Measurements from ENCODE around the gene GALNT14. TPM values are rescaled to one million over a fixed set of nuclear protein-coding genes. Genes with fewer than 3 reads are reported as not detected.
A peak's percentile ranks its signal among the peaks of the same experiment; 100 is the strongest.
"Not testable (repeated sequence)": the region's sequence is repeated elsewhere in the genome, so short reads cannot be mapped to it uniquely, and the experiment has no call there.

GALNT14 gene
- total RNA-seq, 2 donors from 2014 or later, result 0.59 to 1.2 TPM

DNA sequence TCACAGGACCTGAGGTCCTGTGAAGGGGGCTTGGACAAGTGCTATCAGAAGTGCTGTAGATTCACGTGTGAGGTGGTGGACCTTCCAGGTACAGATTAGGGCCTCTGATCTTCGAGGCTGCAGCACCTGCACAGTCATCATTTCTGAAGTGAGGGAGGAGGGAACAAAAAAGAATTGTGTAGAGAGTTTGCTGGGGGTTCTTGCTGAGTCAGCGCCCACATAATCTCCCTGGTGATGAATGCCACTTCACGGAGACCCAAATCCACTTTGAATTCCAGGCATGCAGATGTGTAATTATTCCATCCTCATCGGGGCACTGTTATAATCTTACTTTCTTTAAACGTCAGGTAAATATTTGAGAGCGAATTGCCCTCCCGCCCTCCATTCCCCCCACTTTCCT lies 202.4 kb downstream of the GALNT14 start:
- DNase-seq (ENCODE audit: low spot score in 2 of 2) (no peak), ATAC-seq (no peak)
- Mint-ChIP-seq H3K9me3 (no peaks in the 10 kb centered on the region), H3K36me3 (no peaks in the 10 kb centered on the region), H3K27ac (no peak overlapping the region)

DNA sequence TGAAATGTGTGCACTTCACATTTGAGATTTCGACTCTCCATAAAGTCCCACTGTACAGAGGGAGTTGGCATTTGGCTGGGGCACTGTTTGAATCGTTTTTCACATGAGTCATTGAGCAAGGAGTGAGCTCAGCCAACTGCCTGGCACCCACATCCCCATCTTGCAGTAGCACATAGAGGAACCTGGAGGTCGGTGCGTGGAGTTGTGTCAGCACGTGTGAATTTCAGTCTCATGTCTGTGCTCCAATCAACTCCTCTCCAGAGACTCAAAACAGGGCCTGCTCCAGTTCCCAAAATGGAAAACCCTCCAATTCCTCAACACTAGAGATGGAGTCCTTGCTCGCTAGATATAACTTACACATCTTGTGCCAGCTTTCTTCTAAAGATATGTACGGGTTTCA lies 204.2 kb downstream of the GALNT14 start:
- Mint-ChIP-seq H3K9me3 (no peaks in the 10 kb centered on the region), H3K27ac (no peak overlapping the region), H3K36me3 (no peaks in the 10 kb centered on the region)
- ATAC-seq (no peak), DNase-seq (ENCODE audit: low spot score in 2 of 2) (no peak)

DNA sequence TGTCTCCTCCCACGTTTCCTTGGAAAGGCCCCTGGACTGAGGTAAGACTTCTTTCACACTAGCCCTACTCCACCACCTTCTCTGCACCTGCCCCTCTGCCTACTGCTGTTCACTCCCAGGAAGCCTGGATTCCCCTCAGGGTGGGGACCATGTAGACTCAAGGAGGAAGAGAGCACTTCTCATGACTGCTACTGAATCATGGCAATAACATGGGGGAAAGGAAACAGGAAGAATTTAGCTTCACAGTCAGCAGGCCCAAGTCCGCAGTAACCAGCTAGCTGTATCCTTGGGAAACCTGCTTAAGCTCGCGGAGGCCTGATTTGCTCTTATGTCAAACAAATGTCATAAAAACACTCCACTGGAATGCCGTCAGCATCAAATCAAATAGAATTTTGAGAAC lies 204.7 kb downstream of the GALNT14 start:
- Mint-ChIP-seq H3K9me3 (no peaks in the 10 kb centered on the region), H3K36me3 (no peaks in the 10 kb centered on the region), H3K27ac (no peak overlapping the region)
- no peak for ATAC-seq
- DNase-seq (ENCODE audit: low spot score in 2 of 2), result no peak

DNA sequence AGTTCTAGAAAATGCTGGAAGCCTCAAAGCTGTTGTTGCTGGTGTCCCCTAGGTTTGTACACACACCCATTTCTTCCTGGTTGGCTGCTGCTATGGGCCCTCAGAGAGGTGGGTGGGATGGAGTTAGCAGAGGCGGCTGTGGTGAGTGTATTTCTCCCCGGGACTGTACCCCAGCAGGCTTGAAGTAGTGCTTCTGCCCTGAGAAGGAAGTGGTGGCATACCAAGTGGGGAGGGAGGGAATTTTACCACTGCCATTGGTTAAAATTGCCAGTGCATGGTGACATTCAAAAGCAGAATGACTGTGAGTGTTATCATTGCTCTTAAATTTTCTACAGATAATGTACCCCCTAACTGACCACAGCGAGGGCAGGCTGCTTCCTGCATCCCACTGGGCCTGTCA lies 205.4 kb downstream of the GALNT14 start:
- DNase-seq (ENCODE audit: low spot score in 2 of 2), result no peak
- no peak overlapping the region for H3K27ac Mint-ChIP-seq
- peak; percentile 41 to 91 for ATAC-seq
- H3K36me3 Mint-ChIP-seq, result no peaks in the 10 kb centered on the region
- no peaks in the 10 kb centered on the region for H3K9me3 Mint-ChIP-seq

DNA sequence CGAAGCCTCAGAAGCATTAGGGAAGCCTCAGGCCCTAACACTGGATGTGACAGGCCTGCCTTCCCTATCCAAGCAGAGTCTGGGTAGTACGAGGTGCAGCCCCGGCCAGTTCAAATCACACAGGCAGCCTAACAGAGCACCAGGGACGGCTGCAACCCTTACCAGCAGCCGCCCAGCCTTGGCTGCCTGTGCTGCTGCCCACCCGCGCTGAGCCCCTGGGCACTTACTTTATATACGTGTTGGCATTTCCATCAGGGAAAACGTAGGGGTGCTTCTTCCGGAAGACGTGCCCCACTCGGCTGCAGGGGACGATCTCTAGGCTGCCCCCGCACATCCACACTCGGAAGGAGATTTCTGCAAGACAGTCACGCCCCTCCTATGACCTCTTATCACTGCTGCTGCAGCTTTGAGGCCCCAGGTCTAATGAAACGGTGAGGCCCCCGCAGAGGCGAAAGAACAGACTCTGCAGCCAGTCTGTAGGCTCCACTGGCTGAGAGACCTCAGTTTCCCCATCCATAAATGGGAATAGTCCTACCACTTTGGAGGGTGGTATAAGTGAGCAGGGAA lies 206.3 kb downstream of the GALNT14 start:
- Mint-ChIP-seq H3K9me3 (no peaks in the 10 kb centered on the region), H3K36me3 (no peaks in the 10 kb centered on the region), H3K27ac (no peak overlapping the region)
- DNase-seq (ENCODE audit: low spot score in 2 of 2), result no peak
- ATAC-seq, result no peak

DNA sequence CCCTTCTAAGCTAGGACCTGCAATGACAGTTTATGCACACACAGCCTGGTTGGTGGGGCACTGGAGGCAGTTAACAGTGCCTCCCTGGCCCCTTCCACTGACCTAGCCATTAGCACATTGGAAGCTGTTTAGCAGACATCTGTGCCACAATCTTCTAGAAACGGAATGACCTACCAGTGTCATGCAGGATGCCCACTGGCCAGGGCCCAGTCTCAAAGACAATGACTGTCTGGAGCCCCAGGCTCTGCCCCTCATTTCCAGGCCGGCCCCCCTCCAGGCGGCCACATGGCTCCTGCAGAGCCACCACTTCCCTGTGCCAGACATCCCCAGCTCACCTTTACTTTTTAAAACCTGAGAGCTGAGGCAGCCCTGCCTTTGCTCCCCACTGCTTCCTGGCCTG lies 207.5 kb downstream of the GALNT14 start:
- ATAC-seq (no peak), DNase-seq (ENCODE audit: low spot score in 2 of 2) (no peak)
- H3K27ac Mint-ChIP-seq, result no peak overlapping the region
- no peaks in the 10 kb centered on the region for H3K9me3 Mint-ChIP-seq
- H3K36me3 Mint-ChIP-seq, result no peaks in the 10 kb centered on the region

DNA sequence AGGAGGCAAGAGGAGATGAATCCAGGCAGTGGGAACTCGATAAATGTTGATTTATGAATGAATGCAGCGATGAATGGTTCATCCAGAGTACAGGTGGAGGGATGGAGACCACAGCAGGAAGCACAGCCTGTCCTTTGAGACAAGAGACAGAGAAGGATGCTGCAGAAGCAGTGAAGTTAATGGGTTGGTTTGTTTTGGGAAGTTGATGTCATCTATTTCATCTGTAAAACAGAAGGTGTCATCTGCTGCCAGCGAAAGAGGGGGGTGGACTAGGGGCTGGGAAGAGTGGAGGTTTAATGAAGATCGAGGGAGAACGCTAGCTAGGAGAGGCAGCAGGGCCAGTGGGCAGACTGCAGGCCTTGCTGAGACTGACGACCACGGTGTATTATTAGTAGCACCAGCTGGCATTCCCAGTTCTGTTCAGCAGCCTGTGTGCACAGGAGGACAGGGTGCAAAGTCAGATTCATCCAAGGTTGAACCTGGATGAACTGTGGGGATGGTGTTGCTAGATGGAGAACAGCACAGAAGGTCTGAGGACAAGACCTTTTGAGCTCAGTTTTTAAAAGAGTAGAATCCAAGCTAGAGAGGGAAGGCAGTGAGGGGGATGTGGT lies 210.7 kb downstream of the GALNT14 start:
- H3K36me3 Mint-ChIP-seq, result no peaks in the 10 kb centered on the region
- H3K9me3 Mint-ChIP-seq, result no peaks in the 10 kb centered on the region
- DNase-seq (ENCODE audit: low spot score in 2 of 2) (no peak), ATAC-seq (no peak)
- H3K27ac Mint-ChIP-seq, result no peak overlapping the region

DNA sequence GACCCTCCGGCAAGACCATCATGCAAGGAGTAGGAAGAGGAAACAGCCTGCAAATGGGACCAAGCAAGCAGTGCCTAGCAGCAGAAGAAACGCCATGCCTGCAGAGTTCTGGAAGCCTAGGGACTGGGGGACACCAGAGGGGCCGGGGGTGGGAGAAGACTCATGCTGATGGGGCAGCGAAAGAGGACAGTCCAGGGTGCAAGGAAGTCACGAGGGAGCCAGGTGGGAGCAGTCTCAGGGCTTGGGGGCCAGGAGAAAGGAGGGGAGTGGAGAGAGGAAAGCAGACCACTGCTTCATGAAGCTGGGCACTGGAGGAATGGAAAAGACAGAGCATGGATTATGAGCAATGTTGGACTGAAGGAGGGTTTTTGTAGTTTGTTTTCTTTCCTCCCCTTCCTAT lies 211.6 kb downstream of the GALNT14 start:
- DNase-seq (ENCODE audit: low spot score in 2 of 2) (no peak), ATAC-seq (no peak)
- Mint-ChIP-seq H3K9me3 (no peaks in the 10 kb centered on the region), H3K36me3 (no peaks in the 10 kb centered on the region), H3K27ac (no peak overlapping the region)

DNA sequence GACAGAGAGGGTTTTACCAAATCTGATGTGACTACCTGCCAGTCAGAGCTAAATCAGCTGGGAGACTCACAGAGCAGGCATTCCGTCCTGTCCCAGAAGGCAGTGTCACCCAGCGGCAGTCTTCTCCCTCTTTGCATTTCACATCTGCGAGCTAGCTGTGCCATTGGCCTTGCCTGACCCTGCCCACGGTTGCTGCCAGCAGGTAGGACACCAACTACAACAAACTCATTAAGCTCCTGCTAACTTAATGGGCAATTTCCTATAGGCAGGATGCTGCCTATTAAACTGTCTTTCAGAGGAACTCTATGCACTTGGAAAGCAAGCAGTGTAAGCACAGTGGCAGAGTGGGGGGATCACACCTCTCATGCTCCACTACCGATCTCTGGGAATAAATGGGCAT lies 214.6 kb downstream of the GALNT14 start:
- DNase-seq (ENCODE audit: low spot score in 2 of 2), result no peak
- no peak for ATAC-seq
- H3K9me3 Mint-ChIP-seq, result no peaks in the 10 kb centered on the region
- no peaks in the 10 kb centered on the region for H3K36me3 Mint-ChIP-seq
- H3K27ac Mint-ChIP-seq, result no peak overlapping the region

DNA sequence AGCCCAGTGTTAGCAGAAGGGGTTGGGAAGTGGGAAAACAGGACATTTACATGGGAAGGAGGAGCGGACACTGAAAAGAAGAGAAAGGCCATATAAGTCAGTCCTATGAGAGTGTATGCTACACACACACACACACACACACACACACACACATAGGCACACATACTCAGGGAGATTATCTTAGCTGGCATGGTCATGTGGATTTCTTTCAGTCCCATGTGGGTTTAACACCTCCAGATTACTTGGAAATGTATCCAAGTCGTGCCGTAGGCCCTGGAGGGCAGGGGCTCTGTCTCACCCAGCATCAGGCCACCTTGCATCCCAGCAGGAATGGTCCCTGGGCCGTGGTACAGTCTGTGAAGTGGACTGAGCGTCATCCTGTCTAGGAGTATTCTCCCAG lies 217.7 kb downstream of the GALNT14 start:
- DNase-seq (ENCODE audit: low spot score in 2 of 2), result no peak
- no peaks in the 10 kb centered on the region for H3K9me3 Mint-ChIP-seq
- H3K36me3 Mint-ChIP-seq, result no peaks in the 10 kb centered on the region
- ATAC-seq, result no peak
- no peak overlapping the region for H3K27ac Mint-ChIP-seq

DNA sequence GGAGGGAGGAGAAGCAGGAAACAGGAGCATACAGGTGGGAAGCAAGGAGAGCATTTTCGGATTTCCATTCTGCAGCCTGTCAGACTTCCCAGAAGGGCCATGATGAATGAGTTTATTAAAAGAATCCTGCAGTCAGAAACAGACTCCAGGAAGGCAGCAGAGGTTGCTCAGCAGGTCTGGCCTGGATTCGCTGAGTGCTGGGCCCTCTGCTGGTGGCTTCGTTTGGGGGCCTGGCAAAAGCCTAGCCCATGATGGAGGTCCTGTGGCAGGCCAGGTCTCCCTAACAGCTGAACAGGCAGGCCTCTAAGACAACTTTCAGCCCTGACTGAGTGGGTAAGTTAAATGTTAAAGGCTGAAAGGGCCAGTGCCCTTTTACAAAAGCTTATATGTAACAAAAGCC lies 222.8 kb downstream of the GALNT14 start:
- Mint-ChIP-seq H3K36me3 (no peaks in the 10 kb centered on the region), H3K9me3 (no peaks in the 10 kb centered on the region), H3K27ac (no peak overlapping the region)
- ATAC-seq (no peak), DNase-seq (ENCODE audit: low spot score in 2 of 2) (no peak)

DNA sequence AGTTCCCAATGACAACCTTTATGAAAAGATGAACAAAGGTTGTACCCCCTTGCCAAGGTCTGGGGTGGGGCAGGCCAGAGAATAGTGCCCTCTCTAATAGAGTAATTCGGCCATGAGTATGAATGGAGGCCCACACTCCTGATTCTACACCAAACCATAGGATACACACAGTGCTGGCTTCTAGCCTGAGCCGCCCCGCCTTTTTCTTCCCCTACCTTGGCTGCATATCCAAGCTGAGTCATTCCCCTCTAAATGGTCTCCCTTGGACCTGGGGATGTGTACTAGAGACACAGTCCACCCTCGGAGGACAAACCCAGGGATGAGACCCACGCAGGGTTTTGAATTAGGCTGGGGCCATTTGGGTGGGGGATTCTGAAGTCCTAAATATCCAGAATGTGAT lies 223.8 kb downstream of the GALNT14 start:
- ATAC-seq (no peak), DNase-seq (ENCODE audit: low spot score in 2 of 2) (no peak)
- Mint-ChIP-seq H3K36me3 (no peaks in the 10 kb centered on the region), H3K27ac (no peak overlapping the region), H3K9me3 (no peaks in the 10 kb centered on the region)

DNA sequence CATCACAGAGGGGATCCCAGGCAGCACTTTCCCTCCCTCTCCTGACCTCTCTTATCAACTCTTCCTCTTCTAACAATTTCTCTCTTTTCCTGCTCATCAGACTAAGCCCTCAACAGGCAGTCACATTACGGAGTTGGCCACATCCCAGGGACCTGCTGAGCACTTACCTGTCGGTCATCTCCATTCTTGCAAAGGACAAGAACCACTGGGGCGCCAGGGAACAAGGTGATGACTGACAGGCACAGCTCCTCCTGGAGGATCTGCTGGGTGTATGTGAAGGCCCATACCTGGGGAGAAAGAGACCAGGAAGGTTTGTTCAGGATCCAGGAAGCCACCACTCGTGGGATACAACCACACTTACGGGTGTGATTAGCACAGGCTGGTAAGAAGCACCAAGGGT lies 226.2 kb downstream of the GALNT14 start:
- H3K27ac Mint-ChIP-seq, result no peak overlapping the region
- no peaks in the 10 kb centered on the region for H3K36me3 Mint-ChIP-seq
- H3K9me3 Mint-ChIP-seq, result no peaks in the 10 kb centered on the region
- DNase-seq (ENCODE audit: low spot score in 2 of 2) (no peak), ATAC-seq (no peak)

DNA sequence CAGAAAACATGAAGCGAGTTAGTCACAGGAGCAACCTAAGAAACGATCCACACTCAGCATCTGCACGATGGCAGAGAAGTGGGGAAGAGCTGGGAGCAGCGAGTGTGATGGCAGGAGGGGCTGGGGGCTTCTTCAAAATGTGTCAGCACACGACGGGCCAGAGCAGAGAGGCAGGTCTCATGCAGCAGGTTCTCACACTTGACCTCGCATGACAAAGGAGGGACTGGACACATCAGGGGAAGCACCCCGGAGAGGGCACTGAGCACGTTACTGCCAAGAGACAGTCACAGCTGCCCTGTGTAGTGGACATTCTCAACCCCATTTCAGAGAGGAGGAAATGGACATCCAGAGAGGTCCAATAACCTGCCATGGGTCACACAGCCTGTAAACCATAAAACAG lies 226.9 kb downstream of the GALNT14 start:
- DNase-seq (ENCODE audit: low spot score in 2 of 2) (no peak), ATAC-seq (no peak)
- Mint-ChIP-seq H3K27ac (no peak overlapping the region), H3K36me3 (no peaks in the 10 kb centered on the region), H3K9me3 (no peaks in the 10 kb centered on the region)

DNA sequence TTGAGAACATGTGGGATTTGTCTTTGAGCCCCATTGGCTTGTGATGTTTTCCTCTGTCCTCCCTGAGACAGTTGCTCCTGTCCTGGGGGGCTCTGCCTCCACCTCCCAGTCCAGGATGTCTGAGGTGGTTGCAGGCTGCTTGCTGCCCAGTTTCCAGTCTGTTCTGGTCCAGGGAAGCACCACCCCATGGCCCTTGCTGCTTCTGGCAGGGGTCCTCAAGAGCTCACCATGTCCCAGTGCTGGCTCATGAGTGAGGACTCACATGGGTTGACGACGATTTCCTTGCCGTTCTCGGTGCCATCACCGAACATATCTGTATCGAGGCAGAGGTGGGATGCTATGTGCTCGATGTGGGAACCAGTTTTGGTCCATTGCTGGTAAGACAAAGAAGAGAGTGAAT lies 227.6 kb downstream of the GALNT14 start:
- ATAC-seq (no peak), DNase-seq (ENCODE audit: low spot score in 2 of 2) (no peak)
- Mint-ChIP-seq H3K9me3 (no peaks in the 10 kb centered on the region), H3K27ac (no peak overlapping the region), H3K36me3 (no peaks in the 10 kb centered on the region)

DNA sequence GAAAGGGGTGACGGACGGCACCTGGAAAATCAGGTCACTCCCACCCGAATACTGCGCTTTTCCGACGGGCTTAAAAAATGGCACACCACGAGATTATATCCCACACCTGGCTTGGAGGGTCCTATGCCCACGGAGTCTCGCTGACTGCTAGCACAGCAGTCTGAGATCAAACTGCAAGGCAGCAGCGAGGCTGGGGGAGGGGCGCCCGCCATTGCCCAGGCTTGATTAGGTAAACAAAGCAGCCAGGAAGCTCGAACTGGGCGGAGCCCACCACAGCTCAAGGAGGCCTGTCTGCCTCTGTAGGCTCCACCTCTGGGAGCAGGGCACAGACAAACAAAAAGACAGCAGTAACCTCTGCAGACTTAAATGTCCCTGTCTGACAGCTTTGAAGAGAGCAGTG lies 233.8 kb downstream of the GALNT14 start:
- not testable (repeated sequence) for H3K9me3 Mint-ChIP-seq; H3K36me3 Mint-ChIP-seq; ATAC-seq; DNase-seq (ENCODE audit: low spot score in 2 of 2); H3K27ac Mint-ChIP-seq

DNA sequence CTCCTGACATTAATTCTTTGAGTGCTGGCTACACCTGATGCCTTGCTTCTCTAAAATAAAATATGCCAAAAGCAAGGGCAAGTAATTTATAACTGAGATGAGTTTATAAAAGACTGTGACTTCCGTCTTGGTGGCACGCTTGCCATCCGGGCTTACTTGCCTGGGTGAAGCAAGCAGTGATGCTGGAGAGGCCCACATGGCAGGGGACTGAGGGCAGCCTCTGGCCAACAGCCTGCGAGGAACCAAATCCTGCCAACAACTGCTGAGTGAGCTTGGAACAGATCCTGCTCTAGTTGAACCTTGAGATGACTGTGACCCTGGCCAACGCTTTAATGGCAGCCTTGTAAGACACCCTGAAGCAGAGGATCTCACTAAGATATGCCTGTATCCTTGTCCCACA lies 234.9 kb downstream of the GALNT14 start:
- H3K36me3 Mint-ChIP-seq, result no peaks in the 10 kb centered on the region
- no peak overlapping the region for H3K27ac Mint-ChIP-seq
- ATAC-seq (no peak), DNase-seq (ENCODE audit: low spot score in 2 of 2) (no peak)
- H3K9me3 Mint-ChIP-seq, result no peaks in the 10 kb centered on the region

DNA sequence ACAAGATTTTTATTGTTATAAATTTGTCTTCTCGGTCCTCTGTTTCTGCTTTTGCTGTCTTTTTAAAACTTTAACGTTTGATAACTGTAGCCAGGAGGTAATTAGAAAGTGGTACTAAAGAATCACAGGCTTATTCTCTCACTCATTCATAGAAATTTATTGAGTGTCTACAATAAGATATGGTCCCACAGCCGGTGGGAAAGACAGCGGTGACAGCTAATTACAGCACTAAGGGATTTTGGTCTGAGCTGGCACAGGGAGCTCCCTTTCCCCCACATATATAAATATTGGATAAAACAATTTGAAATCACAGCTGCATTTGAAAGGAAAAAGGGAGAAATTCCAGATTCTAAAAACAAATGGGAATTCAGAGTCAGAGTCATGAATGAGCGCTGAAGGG lies 237.9 kb downstream of the GALNT14 start:
- ATAC-seq (no peak), DNase-seq (ENCODE audit: low spot score in 2 of 2) (no peak)
- Mint-ChIP-seq H3K9me3 (peaks cover 0 to 4% of the 10 kb centered on the region in 2 donors), H3K36me3 (no peaks in the 10 kb centered on the region), H3K27ac (no peak overlapping the region)

Data from activated naive CD4-positive, alpha-beta T cell treated with anti-CD3 and anti-CD28 coated beads, Interleukin-2, amount 50 U/mL, for 72 hours (primary cell).